GM18508 (cell line): ENCODE data around the gene CASQ2.

Source experiments
- ATAC-seq: cut with Tn5 transposase; IDR thresholded peaks from one replicate; pipeline ENCODE4 v1.9.1; 2021; ENCODE audit warnings: moderate number of reproducible peaks; ENCODE audit not compliant: insufficient read depth, unreplicated experiment

The CASQ2 gene

GRCh38 chr1:115705085-115705951, 63.2 kb downstream of the CASQ2 start:
- no peak for ATAC-seq

- ATAC-seq: no peak
Observed at GRCh38 chr1:115702959-115703358, 65.6 kb downstream of the CASQ2 start.

DNA sequence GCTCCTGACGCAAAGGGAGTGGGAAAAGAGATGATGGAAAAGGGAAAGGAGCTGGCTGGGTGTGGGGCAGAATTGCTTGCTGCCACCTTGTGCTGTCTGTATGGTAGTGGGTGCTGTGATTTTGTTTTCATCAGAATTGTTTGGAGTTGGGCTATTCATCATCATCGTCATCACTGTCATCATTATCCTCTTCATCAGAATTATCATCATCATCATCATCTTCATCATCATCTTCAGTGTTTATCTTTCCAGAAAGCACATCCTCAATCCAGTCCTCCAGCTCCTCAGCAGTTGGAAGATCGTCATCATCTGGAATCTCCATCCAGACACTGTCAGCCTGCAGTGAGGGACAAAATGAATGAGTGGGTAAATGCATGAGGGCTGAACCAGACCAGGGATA, 67.4 kb downstream of the CASQ2 start:
- no peak for ATAC-seq

DNA sequence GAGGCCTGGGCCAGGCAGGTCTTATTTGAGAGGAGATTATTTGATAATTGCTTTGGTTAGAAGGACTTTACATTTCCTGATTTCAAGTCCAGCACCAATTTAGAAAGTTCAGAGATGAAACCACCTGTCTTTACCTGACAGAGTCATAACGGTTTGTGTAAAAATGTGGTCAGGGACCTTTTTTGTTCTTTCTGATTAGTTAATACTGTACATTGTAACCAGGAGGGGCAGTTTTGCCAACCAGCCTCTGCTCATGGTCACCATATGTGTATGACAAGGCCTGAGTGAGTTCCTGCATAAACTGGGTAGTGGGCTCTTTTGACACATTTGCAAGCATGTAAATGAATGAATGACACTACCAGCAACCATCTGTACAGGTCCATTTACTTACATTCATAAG, 70.9 kb downstream of the CASQ2 start:
- ATAC-seq: no peak

- no peak for ATAC-seq
Observed at GRCh38 chr1:115694805-115695204, 73.7 kb downstream of the CASQ2 start.

DNA sequence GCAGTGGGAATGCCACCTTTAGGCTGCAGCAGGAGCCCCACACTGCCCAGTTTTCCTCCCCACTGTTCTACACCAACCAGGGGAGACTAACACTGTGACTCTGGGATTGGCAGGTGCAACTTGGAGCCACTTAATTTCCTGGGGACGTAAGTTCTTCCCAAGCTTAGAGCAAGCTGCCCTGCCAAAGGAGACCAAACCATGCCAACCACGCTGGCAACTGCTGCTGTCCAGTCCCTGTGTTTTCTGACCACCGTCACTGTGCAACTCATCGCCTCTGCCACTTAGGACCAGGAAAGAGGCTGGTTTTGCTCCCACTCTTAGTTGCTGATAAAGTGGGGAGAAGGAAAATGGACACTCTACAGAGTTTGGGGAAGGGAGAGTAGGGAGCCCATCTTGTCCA, 76.3 kb downstream of the CASQ2 start:
- ATAC-seq: no peak

- no peak for ATAC-seq
Observed at GRCh38 chr1:115690972-115691371, 77.5 kb downstream of the CASQ2 start.

GRCh38 chr1:115687744-115688143, 80.8 kb downstream of the CASQ2 start:
- ATAC-seq: no peak

- no peak for ATAC-seq
Observed at GRCh38 chr1:115685029-115685705, 83.3 kb downstream of the CASQ2 start.

GRCh38 chr1:115682792-115683191, 85.7 kb downstream of the CASQ2 start:
- ATAC-seq: no peak

GRCh38 chr1:115680730-115681111, 87.8 kb downstream of the CASQ2 start:
- no peak for ATAC-seq

- no peak for ATAC-seq
Observed at GRCh38 chr1:115679141-115679611, 89.3 kb downstream of the CASQ2 start.

- ATAC-seq: no peak
Observed at GRCh38 chr1:115678141-115678540, 90.4 kb downstream of the CASQ2 start.

GRCh38 chr1:115677565-115677964, 90.9 kb downstream of the CASQ2 start:
- no peak for ATAC-seq

DNA sequence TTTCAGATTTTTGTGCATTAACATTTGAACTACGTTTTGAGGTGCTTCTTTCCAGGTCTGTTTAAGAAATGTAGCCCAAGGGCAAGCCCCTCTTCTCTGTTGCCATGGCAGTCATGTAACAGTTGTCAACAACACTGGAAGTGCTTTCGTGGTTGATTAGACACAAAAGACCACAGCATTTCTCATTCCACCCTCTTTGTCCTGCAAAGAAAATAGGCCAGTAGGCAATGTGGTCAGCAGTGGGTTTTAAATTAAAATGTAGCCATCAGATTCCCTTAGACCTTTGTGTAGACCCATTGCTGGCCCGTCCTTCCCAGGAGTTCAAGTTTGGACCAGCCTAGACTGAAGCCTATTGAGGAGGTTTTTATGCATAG, 91.3 kb downstream of the CASQ2 start:
- no peak for ATAC-seq

DNA sequence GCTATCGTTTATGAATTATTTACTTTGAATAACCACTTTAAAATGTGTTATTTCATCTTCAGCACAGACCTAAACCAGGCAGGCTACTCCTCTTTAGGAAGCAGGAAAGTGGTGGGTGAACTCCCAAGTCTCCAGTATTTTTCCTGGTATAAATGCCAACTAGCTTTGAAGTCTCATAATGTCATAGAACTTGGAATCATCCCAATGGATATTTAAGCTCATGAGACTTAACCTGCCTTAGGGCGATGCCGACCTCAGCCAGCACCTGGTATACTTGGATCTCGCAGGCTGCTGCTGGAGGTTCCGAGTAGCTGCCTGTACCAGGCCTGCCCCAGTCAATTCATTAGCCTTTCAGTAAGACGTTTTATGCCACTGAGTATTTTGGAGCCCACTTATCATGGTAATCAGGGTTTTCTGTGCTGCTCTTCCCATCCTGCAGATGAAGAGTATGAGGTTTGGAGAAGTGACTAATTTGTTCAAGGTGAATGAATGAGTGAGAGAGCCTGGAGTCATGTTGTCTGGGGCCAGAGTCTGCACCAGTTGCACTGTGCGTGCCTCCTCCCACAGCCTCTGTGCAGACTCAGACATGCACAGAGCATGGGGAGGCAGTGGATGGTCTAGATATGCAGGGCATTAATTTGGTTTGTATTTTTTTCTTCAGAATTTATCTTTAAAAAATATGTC, 91.9 kb downstream of the CASQ2 start:
- ATAC-seq: no peak

GRCh38 chr1:115672224-115673009, 96.1 kb downstream of the CASQ2 start:
- ATAC-seq: no peak

- ATAC-seq: no peak
Observed at GRCh38 chr1:115671176-115671934, 97.2 kb downstream of the CASQ2 start.

- no peak for ATAC-seq
Observed at GRCh38 chr1:115670476-115671175, 97.9 kb downstream of the CASQ2 start.
